ENCODE results near the gene FCHSD2. TPM values are rescaled to one million over a fixed set of nuclear protein-coding genes. Genes with fewer than 3 reads are reported as not detected.

Gene FCHSD2
- total and polyA plus RNA-seq, 3 experiments from 2014 or later = 21.2 to 28.3 (median 28.0) TPM

GRCh38 chr11:73159297-73159696 is 17.2 kb upstream of the FCHSD2 start:
- Mint-ChIP-seq H3K27me3 (peaks cover 0 to 3% of the 10 kb centered on the region in 2 donors), H3K4me3 (no peak overlapping the region)
- peaks cover 26% of the 10 kb centered on the region for H3K4me1 ChIP-seq (ENCODE audit: insufficient read depth, low read length)

GRCh38 chr11:73158356-73159051 is 16.4 kb upstream of the FCHSD2 start:
- Mint-ChIP-seq H3K9me3 (no peaks in the 10 kb centered on the region), H3K27me3 (peaks cover 0 to 3% of the 10 kb centered on the region in 2 donors), H3K4me3 (no peak overlapping the region), H3K36me3 (no peaks in the 10 kb centered on the region), H3K4me1 (peaks cover 25 to 34% (median 31%) of the 10 kb centered on the region in 3 donors), H3K27ac (peak overlapping the region in 4 of 8 donors; percentile 2 to 58 (median 30))
- Histone ChIP-seq H3K27ac (ENCODE audit: low read depth, low read length) (no peak overlapping the region), H3K27me3 (ENCODE audit: insufficient read depth, low read length, poor library complexity, severe bottlenecking) (no peaks in the 10 kb centered on the region), H3K4me1 (ENCODE audit: insufficient read depth, low read length) (peaks cover 34% of the 10 kb centered on the region), H3K36me3 (ENCODE audit: insufficient read depth, low read length) (no peaks in the 10 kb centered on the region), H3K4me3 (ENCODE audit: low read length) (no peak overlapping the region), H3K9me3 (ENCODE audit: low read length) (no peaks in the 10 kb centered on the region)
- POLR2A ChIA-PET = no interaction called here
- no peak for DNase-seq
- CTCF ChIA-PET = interaction anchor here (2.2 to 5.1 kb wide), 2 partner anchors 16 to 20 kb away, joined by 13 to 29 read pairs; partner anchors contain the start of gene FCHSD2

More at GRCh38 chr11:73159297-73159696, 17.2 kb upstream of the FCHSD2 start:
- Mint-ChIP-seq H3K4me1 (peaks cover 17 to 26% (median 23%) of the 10 kb centered on the region in 3 donors), H3K27ac (peak overlapping the region in 2 of 8 donors; percentile 74 to 76), H3K36me3 (peaks cover 0 to 2% (median 0%) of the 10 kb centered on the region in 3 donors), H3K9me3 (no peaks in the 10 kb centered on the region)
- H3K4me3 ChIP-seq (ENCODE audit: low read length) = no peak overlapping the region
- no peak overlapping the region for H3K27ac ChIP-seq (ENCODE audit: low read depth, low read length)
- DNase-seq = no peak
- CTCF ChIA-PET = interaction anchor here (5.1 kb wide), 1 partner anchor 17 kb away, joined by 29 read pairs; the partner anchor contains the start of gene FCHSD2
- H3K27me3 ChIP-seq (ENCODE audit: insufficient read depth, low read length, poor library complexity, severe bottlenecking) = no peaks in the 10 kb centered on the region
- POLR2A ChIA-PET = no interaction called here
- H3K9me3 ChIP-seq (ENCODE audit: low read length) = no peaks in the 10 kb centered on the region
- no peaks in the 10 kb centered on the region for H3K36me3 ChIP-seq (ENCODE audit: insufficient read depth, low read length)

GRCh38 chr11:73157101-73158010 is 15.2 kb upstream of the FCHSD2 start:
- POLR2A ChIA-PET = interaction anchor here (0.6 kb wide), 1 partner anchor 325 kb away, joined by 3 read pairs; no protein-coding TSS in a partner anchor
- H3K9me3 Mint-ChIP-seq = no peaks in the 10 kb centered on the region
- H3K27me3 Mint-ChIP-seq = peaks cover 0 to 3% of the 10 kb centered on the region in 2 donors
- Histone ChIP-seq H3K4me1 (ENCODE audit: insufficient read depth, low read length) (peaks cover 45% of the 10 kb centered on the region), H3K9me3 (ENCODE audit: low read length) (no peaks in the 10 kb centered on the region), H3K27ac (ENCODE audit: low read depth, low read length) (no peak overlapping the region), H3K27me3 (ENCODE audit: insufficient read depth, low read length, poor library complexity, severe bottlenecking) (no peaks in the 10 kb centered on the region), H3K36me3 (ENCODE audit: insufficient read depth, low read length) (no peaks in the 10 kb centered on the region), H3K4me3 (ENCODE audit: low read length) (no peak overlapping the region)
- H3K4me3 Mint-ChIP-seq = no peak overlapping the region
- no peak for DNase-seq
- no peaks in the 10 kb centered on the region for H3K36me3 Mint-ChIP-seq
- H3K4me1 Mint-ChIP-seq = peaks cover 36 to 45% (median 42%) of the 10 kb centered on the region in 3 donors
- CTCF ChIA-PET = interaction anchor here (1.2 to 5.1 kb wide), 3 partner anchors 15 to 326 kb away, joined by 3 to 29 read pairs (median 13); partner anchors contain the start of gene FCHSD2
- peak overlapping the region in 4 of 8 donors; percentile 17 to 76 (median 64) for H3K27ac Mint-ChIP-seq

GRCh38 chr11:73156686-73157085 is 14.6 kb upstream of the FCHSD2 start:
- DNase-seq = no peak
- ChIA-PET POLR2A (no interaction called here), CTCF (interaction anchor here (0.6 to 5.1 kb wide), 4 partner anchors 14 to 325 kb away, joined by 3 to 29 read pairs (median 8); partner anchors contain the start of gene FCHSD2)
- H3K27ac Mint-ChIP-seq = peak overlapping the region in 3 of 8 donors; percentile 72 to 94 (median 73)
- peaks cover 39 to 49% (median 45%) of the 10 kb centered on the region in 3 donors for H3K4me1 Mint-ChIP-seq
- H3K27me3 Mint-ChIP-seq = peaks cover 0 to 3% of the 10 kb centered on the region in 2 donors
- H3K36me3 Mint-ChIP-seq = no peaks in the 10 kb centered on the region
- H3K9me3 Mint-ChIP-seq = no peaks in the 10 kb centered on the region
- H3K4me1 ChIP-seq (ENCODE audit: insufficient read depth, low read length) = peaks cover 47% of the 10 kb centered on the region
- no peak overlapping the region for H3K4me3 ChIP-seq (ENCODE audit: low read length)
- H3K36me3 ChIP-seq (ENCODE audit: insufficient read depth, low read length) = no peaks in the 10 kb centered on the region
- no peak overlapping the region for H3K27ac ChIP-seq (ENCODE audit: low read depth, low read length)
- H3K27me3 ChIP-seq (ENCODE audit: insufficient read depth, low read length, poor library complexity, severe bottlenecking) = no peaks in the 10 kb centered on the region
- no peaks in the 10 kb centered on the region for H3K9me3 ChIP-seq (ENCODE audit: low read length)
- H3K4me3 Mint-ChIP-seq = peak overlapping the region in 1 of 7 donors; percentile 63

- Histone ChIP-seq H3K4me1 (ENCODE audit: insufficient read depth, low read length) (peaks cover 47% of the 10 kb centered on the region), H3K27me3 (ENCODE audit: insufficient read depth, low read length, poor library complexity, severe bottlenecking) (no peaks in the 10 kb centered on the region), H3K36me3 (ENCODE audit: insufficient read depth, low read length) (no peaks in the 10 kb centered on the region), H3K4me3 (ENCODE audit: low read length) (no peak overlapping the region), H3K27ac (ENCODE audit: low read depth, low read length) (no peak overlapping the region), H3K9me3 (ENCODE audit: low read length) (no peaks in the 10 kb centered on the region)
- peak overlapping the region; percentile 8 to 94 (median 72) for H3K27ac Mint-ChIP-seq
- peaks cover 43 to 52% (median 45%) of the 10 kb centered on the region in 3 donors for H3K4me1 Mint-ChIP-seq
- peaks cover 0 to 3% of the 10 kb centered on the region in 2 donors for H3K27me3 Mint-ChIP-seq
- no peak for DNase-seq
- peak overlapping the region in 1 of 7 donors; percentile 24 for H3K4me3 Mint-ChIP-seq
- no peaks in the 10 kb centered on the region for H3K36me3 Mint-ChIP-seq
- CTCF ChIA-PET = interaction anchor here (0.6 to 5.1 kb wide), 3 partner anchors 14 to 324 kb away, joined by 3 to 29 read pairs (median 3); partner anchors contain the start of gene FCHSD2
- POLR2A ChIA-PET = no interaction called here
- H3K9me3 Mint-ChIP-seq = no peaks in the 10 kb centered on the region
Observed at GRCh38 chr11:73156114-73156513, 14.0 kb upstream of the FCHSD2 start.

GRCh38 chr11:73155102-73155501 is 13.0 kb upstream of the FCHSD2 start:
- H3K4me3 Mint-ChIP-seq = peak overlapping the region in 2 of 7 donors; percentile 51 to 84
- peaks cover 0 to 3% of the 10 kb centered on the region in 2 donors for H3K27me3 Mint-ChIP-seq
- POLR2A ChIA-PET = interaction anchor here (0.5 kb wide), 1 partner anchor 21 kb away, joined by 5 read pairs; no protein-coding TSS in a partner anchor

GRCh38 chr11:73154178-73154577 is 12.1 kb upstream of the FCHSD2 start:
- CTCF ChIA-PET = interaction anchor here (1.1 to 1.6 kb wide), 4 partner anchors 9 to 24 kb away, joined by 3 to 5 read pairs (median 4); no protein-coding TSS in a partner anchor
- DNase-seq = peak in 3 of 5 donors; percentile 33 to 50 (median 33)
- H3K9me3 Mint-ChIP-seq = no peaks in the 10 kb centered on the region
- H3K9me3 ChIP-seq (ENCODE audit: low read length) = no peaks in the 10 kb centered on the region
- H3K27me3 ChIP-seq (ENCODE audit: insufficient read depth, low read length, poor library complexity, severe bottlenecking) = no peaks in the 10 kb centered on the region
- no peak overlapping the region for H3K4me3 ChIP-seq (ENCODE audit: low read length)
- POLR2A ChIA-PET = no interaction called here
- H3K4me3 Mint-ChIP-seq = peak overlapping the region in 6 of 7 donors; percentile 47 to 84 (median 69)
- peaks cover 51 to 58% (median 56%) of the 10 kb centered on the region in 3 donors for H3K4me1 Mint-ChIP-seq
- H3K36me3 ChIP-seq (ENCODE audit: insufficient read depth, low read length) = no peaks in the 10 kb centered on the region
- H3K27me3 Mint-ChIP-seq = peaks cover 0 to 2% of the 10 kb centered on the region in 2 donors
- no peak overlapping the region for H3K27ac ChIP-seq (ENCODE audit: low read depth, low read length)
- peaks cover 47% of the 10 kb centered on the region for H3K4me1 ChIP-seq (ENCODE audit: insufficient read depth, low read length)
- peak overlapping the region; percentile 77 to 93 (median 88) for H3K27ac Mint-ChIP-seq
- H3K36me3 Mint-ChIP-seq = peaks cover 0 to 3% (median 0%) of the 10 kb centered on the region in 3 donors

More at GRCh38 chr11:73155102-73155501, 13.0 kb upstream of the FCHSD2 start:
- Mint-ChIP-seq H3K36me3 (no peaks in the 10 kb centered on the region), H3K9me3 (no peaks in the 10 kb centered on the region), H3K27ac (peak overlapping the region; percentile 32 to 93 (median 76)), H3K4me1 (peaks cover 47 to 56% (median 54%) of the 10 kb centered on the region in 3 donors)
- Histone ChIP-seq H3K27ac (ENCODE audit: low read depth, low read length) (no peak overlapping the region), H3K36me3 (ENCODE audit: insufficient read depth, low read length) (no peaks in the 10 kb centered on the region), H3K4me1 (ENCODE audit: insufficient read depth, low read length) (peaks cover 47% of the 10 kb centered on the region), H3K4me3 (ENCODE audit: low read length) (no peak overlapping the region), H3K27me3 (ENCODE audit: insufficient read depth, low read length, poor library complexity, severe bottlenecking) (no peaks in the 10 kb centered on the region), H3K9me3 (ENCODE audit: low read length) (no peaks in the 10 kb centered on the region)
- CTCF ChIA-PET = interaction anchor here (5.1 kb wide), 1 partner anchor 13 kb away, joined by 29 read pairs; the partner anchor contains the start of gene FCHSD2
- no peak for DNase-seq

All from CD8-positive, alpha-beta memory T cell (primary cell).